ENCODE data around the gene AS3MT.

Gene AS3MT

GRCh38 chr10:102856758-102857424 lies 12.4 kb upstream of the AS3MT start:
- no peak for DNase-seq

GRCh38 chr10:102859911-102860310 lies 9.4 kb upstream of the AS3MT start:
- DNase-seq, result no peak

GRCh38 chr10:102863660-102864059 lies 5.6 kb upstream of the AS3MT start:
- DNase-seq, result no peak

GRCh38 chr10:102865620-102866019 lies 3.6 kb upstream of the AS3MT start:
- DNase-seq, result no peak

- no peak for DNase-seq
Observed at GRCh38 chr10:102868911-102869257, 386 bp upstream of the AS3MT start.

- no peak for DNase-seq
Observed at GRCh38 chr10:102870221-102870620, 951 bp downstream of the AS3MT start.

- no peak for DNase-seq
Observed at GRCh38 chr10:102872163-102872562, 2.9 kb downstream of the AS3MT start.

GRCh38 chr10:102876747-102877153 lies 7.5 kb downstream of the AS3MT start:
- no peak for DNase-seq

- no peak for DNase-seq
Observed at GRCh38 chr10:102878629-102879028, 9.4 kb downstream of the AS3MT start.

GRCh38 chr10:102880256-102880655 lies 11.0 kb downstream of the AS3MT start:
- no peak for DNase-seq

- no peak for DNase-seq
Observed at GRCh38 chr10:102888048-102888447, 18.8 kb downstream of the AS3MT start.

GRCh38 chr10:102894466-102895213 lies 25.4 kb downstream of the AS3MT start:
- DNase-seq, result no peak

GRCh38 chr10:102900006-102900405 lies 30.7 kb downstream of the AS3MT start:
- DNase-seq, result no peak

- no peak for DNase-seq
Observed at GRCh38 chr10:102904346-102904745, 35.1 kb downstream of the AS3MT start.

GRCh38 chr10:102906507-102906906 lies 37.2 kb downstream of the AS3MT start:
- no peak for DNase-seq

GRCh38 chr10:102914781-102915180 lies 45.5 kb downstream of the AS3MT start:
- no peak for DNase-seq

- no peak for DNase-seq
Observed at GRCh38 chr10:102916173-102916572, 46.9 kb downstream of the AS3MT start.

- peak; percentile 74 for DNase-seq
Observed at GRCh38 chr10:102917314-102917961, 48.2 kb downstream of the AS3MT start.

GRCh38 chr10:102917962-102918816 lies 48.9 kb downstream of the AS3MT start, which contains the start of gene CNNM2:
CNNM2 (plus strand) TSS chr10:102918294; CDS start chr10:102918481, 187 bp downstream.
- peak; percentile 100 for DNase-seq

- DNase-seq, result no peak
Observed at GRCh38 chr10:102918817-102919245, 49.6 kb downstream of the AS3MT start.

GRCh38 chr10:102919246-102919959 lies 50.1 kb downstream of the AS3MT start:
- no peak for DNase-seq
